NCI-H748 (cell line): ENCODE measurements around the gene SIT1.

ENCODE experiments used
- DNase-seq: peaks from one replicate; lab custom pipeline; 2025; ENCODE audit not compliant: unreplicated experiment; lab: John Stamatoyannopoulos, UW

SIT1 gene

DNA sequence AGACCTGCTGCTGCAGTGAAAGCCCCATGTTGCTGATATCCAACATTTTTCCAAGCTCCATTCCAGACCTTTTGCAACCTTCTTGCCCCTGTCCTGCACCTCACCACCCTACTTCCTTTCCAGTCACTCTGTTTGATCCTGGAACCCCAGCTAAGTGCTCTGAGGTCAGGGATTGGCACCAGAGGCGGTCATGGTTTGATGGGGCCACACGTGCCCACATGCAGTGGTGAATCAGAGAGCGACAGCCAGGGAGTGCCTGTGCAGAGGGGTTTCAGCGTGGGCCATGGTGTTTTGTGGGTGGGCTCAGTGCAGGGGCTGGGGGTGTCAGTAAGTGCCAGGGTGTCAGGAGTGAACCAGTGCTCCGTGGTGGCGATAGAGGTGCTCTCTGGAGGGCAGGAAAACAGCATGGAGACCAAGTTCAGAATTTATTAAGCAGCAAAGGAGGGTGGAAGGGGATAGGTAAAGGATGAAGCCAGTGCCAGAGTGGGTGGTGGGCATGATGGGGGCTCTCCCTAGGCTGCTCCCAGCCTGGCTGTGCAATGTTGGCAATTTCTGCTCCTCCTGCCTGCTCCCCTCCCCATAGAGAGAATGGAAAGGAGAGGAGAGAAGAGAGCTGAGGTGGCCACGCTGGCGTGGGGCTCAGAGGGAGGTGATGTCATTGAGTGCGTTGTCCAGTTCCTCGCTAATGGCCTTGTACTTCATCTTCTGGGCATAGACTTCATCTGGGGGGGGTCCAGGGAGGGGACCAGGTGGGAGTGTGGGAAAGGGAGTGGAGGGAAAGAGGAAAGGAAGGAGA lies 32.0 kb upstream of the SIT1 start:
- DNase-seq, result no peak

DNA sequence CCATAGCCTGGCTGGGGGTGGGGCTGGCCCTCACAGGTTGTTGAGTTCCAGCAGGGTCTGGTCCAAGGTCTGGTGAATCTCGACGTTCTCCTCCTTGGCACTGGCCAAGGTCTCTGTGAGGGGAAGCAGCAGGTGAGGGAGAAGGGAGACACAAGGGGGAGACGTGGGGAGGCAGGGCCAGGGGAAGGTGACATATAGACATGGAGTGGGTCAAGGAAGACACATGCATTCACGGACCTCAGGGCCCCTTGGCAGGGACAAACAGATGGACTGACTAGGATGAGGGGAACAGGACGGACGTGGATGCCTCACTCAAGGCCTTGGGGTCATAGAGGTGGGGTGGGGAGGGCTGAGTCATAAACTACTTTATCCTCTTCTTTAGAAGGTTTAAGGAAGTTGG lies 31.3 kb upstream of the SIT1 start:
- no peak for DNase-seq

DNA sequence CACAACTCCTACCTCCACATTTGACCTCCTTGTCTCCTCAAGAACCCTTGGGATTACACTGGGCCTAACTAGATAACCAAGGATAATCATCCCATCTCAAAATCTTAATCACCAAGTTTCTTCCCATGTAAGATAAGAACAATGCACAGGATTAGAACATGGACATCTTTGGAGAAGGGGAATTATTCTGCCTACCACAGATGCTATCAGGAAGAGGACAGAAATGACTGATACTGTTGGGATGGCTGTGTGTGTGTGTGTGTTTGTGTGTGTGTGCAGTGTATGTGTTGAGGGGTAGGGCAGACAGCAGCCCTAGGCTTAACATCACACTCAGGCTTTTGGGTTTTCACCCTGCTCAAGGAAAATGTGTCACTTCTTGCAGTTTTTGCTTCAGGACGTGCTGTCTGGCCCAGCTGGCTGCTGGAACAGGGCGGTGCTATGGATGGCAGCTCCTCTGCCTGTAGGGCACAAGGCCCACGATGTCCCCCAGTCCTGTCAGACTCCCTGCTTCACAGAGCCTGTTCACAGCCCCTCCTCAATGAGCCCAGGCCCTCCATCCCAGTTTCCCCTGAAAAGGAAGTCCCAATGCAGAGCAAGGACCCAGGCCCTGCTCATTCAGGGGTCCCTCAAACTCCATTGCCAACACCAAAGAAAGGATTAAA lies 30.7 kb upstream of the SIT1 start:
- DNase-seq, result no peak

GRCh38 chr9:35680331-35681105 lies 29.8 kb upstream of the SIT1 start:
- no peak for DNase-seq

DNA sequence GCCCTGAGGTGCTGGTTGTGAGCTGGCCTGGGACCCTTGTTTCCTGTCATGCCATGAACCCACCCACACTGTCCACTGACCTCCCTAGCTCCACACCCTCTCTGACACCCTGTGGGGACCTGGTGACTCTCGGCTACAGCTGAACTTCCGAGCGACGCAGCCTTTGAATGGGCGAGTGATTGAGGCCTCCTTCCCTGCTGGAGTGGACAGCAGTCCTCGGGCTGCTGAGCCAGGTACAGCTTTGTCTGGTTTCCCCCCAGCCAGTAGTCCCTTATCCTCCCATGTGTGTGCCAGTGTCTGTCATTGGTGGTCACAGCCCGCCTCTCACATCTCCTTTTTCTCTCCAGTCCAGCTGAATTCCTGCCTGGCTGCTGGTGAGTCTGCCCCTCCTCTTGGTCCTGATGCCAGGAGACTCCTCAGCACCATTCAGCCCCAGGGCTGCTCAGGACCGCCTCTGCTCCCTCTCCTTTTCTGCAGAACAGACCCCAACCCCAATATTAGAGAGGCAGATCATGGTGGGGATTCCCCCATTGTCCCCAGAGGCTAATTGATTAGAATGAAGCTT lies 29.1 kb upstream of the SIT1 start:
- DNase-seq, result no peak

DNA sequence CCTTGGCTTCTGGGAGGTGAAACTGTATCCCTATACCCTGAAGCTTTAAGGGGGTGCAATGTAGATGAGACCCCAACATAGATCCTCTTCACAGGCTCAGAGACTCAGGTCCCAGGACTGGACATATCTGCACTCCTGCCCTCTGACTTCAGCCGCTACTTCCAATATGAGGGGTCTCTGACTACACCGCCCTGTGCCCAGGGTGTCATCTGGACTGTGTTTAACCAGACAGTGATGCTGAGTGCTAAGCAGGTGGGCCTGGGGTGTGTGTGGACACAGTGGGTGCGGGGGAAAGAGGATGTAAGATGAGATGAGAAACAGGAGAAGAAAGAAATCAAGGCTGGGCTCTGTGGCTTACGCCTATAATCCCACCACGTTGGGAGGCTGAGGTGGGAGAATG lies 28.4 kb upstream of the SIT1 start:
- DNase-seq, result no peak

- DNase-seq, result no peak
Observed at GRCh38 chr9:35675732-35676392, 25.1 kb upstream of the SIT1 start.

DNA sequence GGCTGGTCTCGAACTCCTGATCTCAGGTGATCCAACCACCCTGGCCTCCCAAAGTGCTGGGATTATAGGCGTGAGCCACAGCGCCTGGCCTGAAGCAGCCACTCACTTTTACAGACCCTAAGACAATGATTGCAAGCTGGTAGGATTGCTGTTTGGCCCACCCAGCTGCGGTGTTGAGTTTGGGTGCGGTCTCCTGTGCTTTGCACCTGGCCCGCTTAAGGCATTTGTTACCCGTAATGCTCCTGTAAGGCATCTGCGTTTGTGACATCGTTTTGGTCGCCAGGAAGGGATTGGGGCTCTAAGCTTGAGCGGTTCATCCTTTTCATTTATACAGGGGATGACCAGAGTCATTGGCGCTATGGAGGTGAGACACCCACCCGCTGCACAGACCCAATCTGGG lies 24.5 kb upstream of the SIT1 start:
- DNase-seq, result no peak

DNA sequence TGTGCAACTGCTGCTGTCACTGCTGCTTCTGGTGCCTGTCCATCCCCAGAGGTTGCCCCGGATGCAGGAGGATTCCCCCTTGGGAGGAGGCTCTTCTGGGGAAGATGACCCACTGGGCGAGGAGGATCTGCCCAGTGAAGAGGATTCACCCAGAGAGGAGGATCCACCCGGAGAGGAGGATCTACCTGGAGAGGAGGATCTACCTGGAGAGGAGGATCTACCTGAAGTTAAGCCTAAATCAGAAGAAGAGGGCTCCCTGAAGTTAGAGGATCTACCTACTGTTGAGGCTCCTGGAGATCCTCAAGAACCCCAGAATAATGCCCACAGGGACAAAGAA lies 23.3 kb upstream of the SIT1 start:
- no peak for DNase-seq

- DNase-seq, result no peak
Observed at GRCh38 chr9:35673132-35674024, 22.6 kb upstream of the SIT1 start, which contains the start of gene CA9. CA9 (plus strand) TSS chr9:35673928; CDS start chr9:35673960, 32 bp downstream.

GRCh38 chr9:35669331-35670145 lies 18.8 kb upstream of the SIT1 start:
- no peak for DNase-seq

DNA sequence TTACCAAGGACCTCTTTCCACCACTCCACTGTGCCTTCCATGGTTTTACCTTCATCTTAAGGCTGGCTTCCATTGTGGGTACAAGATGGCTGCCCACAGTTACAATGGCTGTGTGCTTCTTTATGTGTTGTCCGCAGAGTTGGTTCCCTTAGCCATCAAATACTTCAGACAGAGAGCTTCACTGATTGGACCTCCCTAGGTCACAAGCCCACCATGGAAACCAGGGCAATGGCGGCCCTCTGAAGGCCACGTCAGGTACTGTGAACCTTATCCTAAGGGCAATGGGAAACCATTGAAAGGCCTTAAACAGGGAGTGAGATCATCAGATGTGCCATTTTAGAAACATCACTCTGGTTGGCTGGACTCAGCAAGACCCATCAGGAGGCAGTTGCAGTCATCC lies 17.2 kb upstream of the SIT1 start:
- no peak for DNase-seq

- no peak for DNase-seq
Observed at GRCh38 chr9:35666549-35666948, 15.8 kb upstream of the SIT1 start.

- DNase-seq, result no peak
Observed at GRCh38 chr9:35666045-35666444, 15.3 kb upstream of the SIT1 start.

DNA sequence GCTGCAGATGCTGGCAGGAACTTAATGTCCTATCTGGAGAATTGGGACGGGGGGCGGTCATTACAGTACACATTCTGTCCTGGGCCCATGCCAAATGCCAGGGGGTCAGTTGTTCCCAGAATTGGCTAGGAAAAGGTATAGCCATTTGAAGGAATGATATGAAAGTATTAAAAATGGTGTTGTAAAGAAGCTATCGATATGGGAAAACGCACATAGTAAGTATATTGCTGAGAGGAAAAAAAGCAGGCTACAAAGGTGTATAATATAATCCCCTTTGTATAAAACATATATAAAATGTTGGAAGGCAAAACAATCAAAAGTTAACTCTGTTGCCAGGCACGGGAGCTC lies 14.7 kb upstream of the SIT1 start:
- DNase-seq, result no peak

- peak; percentile 93 for DNase-seq
Observed at GRCh38 chr9:35664531-35665470, 14.1 kb upstream of the SIT1 start, which contains the start of gene ARHGEF39. ARHGEF39 (minus strand) TSS chr9:35665195; CDS start chr9:35665169, 26 bp downstream.

DNA sequence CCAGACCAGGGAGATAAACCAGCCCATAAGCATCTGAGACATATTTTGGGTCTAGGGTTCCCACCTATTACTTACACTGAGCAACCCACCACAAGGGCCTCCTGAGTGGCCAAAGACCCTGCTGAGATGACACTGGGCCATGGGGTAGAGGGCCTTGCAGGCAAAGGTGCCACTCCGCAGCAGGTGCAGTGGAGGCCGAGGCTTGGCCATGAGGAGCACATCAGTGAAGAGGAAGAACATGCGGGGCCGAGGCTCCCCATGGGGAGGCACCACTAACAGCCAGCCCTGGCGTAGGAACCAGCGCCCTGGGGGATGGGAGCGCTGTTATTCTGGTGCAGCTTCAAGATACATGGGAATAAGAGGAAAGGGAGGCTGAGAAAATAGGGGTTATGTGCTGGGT lies 11.7 kb upstream of the SIT1 start:
- no peak for DNase-seq

GRCh38 chr9:35661756-35662350 lies 11.1 kb upstream of the SIT1 start:
- DNase-seq, result no peak
